B cell (primary cell): ENCODE results near the gene MMP3. TPM values are rescaled to one million over a fixed set of nuclear protein-coding genes. Genes with fewer than 3 reads are reported as not detected.

Experiments used
- ATAC-seq: fragments of 200-7000 bp; cut with Tn5 transposase; one replicate; pipeline ENCODE4 v1.10.0; 2021; ENCODE audit warnings: low read depth, mild to moderate bottlenecking, moderate number of reproducible peaks, moderate library complexity
- CTCF ChIA-PET: fragments of 350-600 bp; sonication (Branson Sonifier 250); formaldehyde crosslinking; loops from one replicate; lab custom pipeline; 2021; ENCODE audit warnings: antibody characterized with exemption, inconsistent platforms; lab: Charles Lee
- POLR2A ChIA-PET: fragments of 350-600 bp; sonication (Branson Sonifier 250); formaldehyde crosslinking; loops from one replicate; lab custom pipeline; 2021; ENCODE audit warnings: antibody characterized with exemption; lab: Charles Lee
- DNase-seq: peaks from one replicate; pipeline ENCODE4 v3.0.0; 2013
- H2AFZ ChIP-seq: 2 replicates; pipeline ENCODE4 v1.6.1; 2012; ENCODE audit warnings: mild to moderate bottlenecking, low read depth, low read length; ENCODE audit not compliant: insufficient read depth, poor library complexity, severe bottlenecking
- H3K27ac ChIP-seq, 2 donors: 1 replicate in 1 of 2; 2 replicates in 1 of 2; pipeline ENCODE4 v1.5.1; 2012 to 2013; ENCODE audit warnings: low read length in 2 of 2, mild to moderate bottlenecking in 2 of 2, moderate library complexity in 1 of 2
- H3K27me3 ChIP-seq, 4 experiments: fragments of 200-600 bp in 1 of 4; sonication (generic) in 1 of 4; replicated peaks in 1 of 4; 1 replicate in 2 of 4; 2 replicates in 2 of 4; pipeline versions ENCODE4 v1.6.1 to v1.7.0; 2013 to 2016; ENCODE audit warnings: low read length in 3 of 4, mild to moderate bottlenecking in 2 of 4, mixed read lengths in 1 of 4, moderate library complexity in 1 of 4; ENCODE audit not compliant: insufficient read depth in 4 of 4, control insufficient read depth in 3 of 4; ENCODE audit errors: control extremely low read depth in 1 of 4
- H3K36me3 ChIP-seq, 2 experiments: replicated peaks in 1 of 2; 1 replicate in 1 of 2; 2 replicates in 1 of 2; pipeline versions ENCODE4 v1.6.1 to v1.7.1; 2013; ENCODE audit warnings: low read length in 1 of 2; ENCODE audit not compliant: insufficient read depth in 2 of 2, control insufficient read depth in 1 of 2; ENCODE audit errors: control extremely low read depth in 1 of 2, extremely low read depth in 1 of 2
- H3K4me1 ChIP-seq, 2 donors: fragments of 200-600 bp in 1 of 2; sonication (generic) in 1 of 2; 1 replicate in 1 of 2; 2 replicates in 1 of 2; pipeline versions ENCODE4 v1.5.1 to v1.6.1; 2013 to 2017; ENCODE audit warnings: low read length in 2 of 2; ENCODE audit not compliant: control insufficient read depth in 2 of 2, insufficient read depth in 2 of 2
- H3K4me2 ChIP-seq: replicated peaks from 2 replicates; pipeline ENCODE3; 2012; ENCODE audit warnings: mild to moderate bottlenecking, low read depth, low read length; ENCODE audit not compliant: poor library complexity, severe bottlenecking
- H3K4me3 ChIP-seq, 5 experiments: fragments of 200-600 bp in 1 of 5; sonication (generic) in 1 of 5; 1 replicate in 3 of 5; 2 replicates in 2 of 5; pipeline versions ENCODE4 v1.5.1 to v1.7.0; 2011 to 2016; ENCODE audit warnings: low read length in 4 of 5, mild to moderate bottlenecking in 4 of 5, low read depth in 2 of 5, control low read depth in 1 of 5, moderate library complexity in 1 of 5; ENCODE audit not compliant: insufficient read depth in 1 of 5; ENCODE audit errors: control extremely low read depth in 1 of 5, extremely low read depth in 1 of 5
- H3K79me2 ChIP-seq: fragments of 200-600 bp; sonication (generic); one replicate; pipeline ENCODE4 v1.6.0; 2016; ENCODE audit warnings: low read length; ENCODE audit not compliant: control insufficient read depth, insufficient read depth
- H3K9ac ChIP-seq: fragments of 200-600 bp; sonication (generic); 2 replicates; pipeline ENCODE4 v1.6.1; 2017; ENCODE audit warnings: mild to moderate bottlenecking, low read length, moderate library complexity
- H3K9me3 ChIP-seq, 3 donors: one replicate each; pipeline versions ENCODE4 v1.6.1 to v1.7.1; 2013; ENCODE audit warnings: low read length in 2 of 3; ENCODE audit not compliant: control insufficient read depth in 2 of 3, insufficient read depth in 1 of 3; ENCODE audit errors: control extremely low read depth in 1 of 3
- H4K20me1 ChIP-seq: 2 replicates; pipeline ENCODE4 v1.6.0; 2012; ENCODE audit warnings: mild to moderate bottlenecking, low read length; ENCODE audit not compliant: insufficient read depth, control insufficient read depth, poor library complexity, severe bottlenecking
- H3K27ac Mint-ChIP-seq: one replicate; pipeline ENCODE4 v1.8.0; 2021; ENCODE audit warnings: mixed read lengths
- H3K27me3 Mint-ChIP-seq: one replicate; pipeline ENCODE4 v1.8.0; 2021; ENCODE audit warnings: mixed read lengths
- H3K4me1 Mint-ChIP-seq: one replicate; pipeline ENCODE4 v1.8.0; 2021; ENCODE audit warnings: mixed read lengths
- H3K4me3 Mint-ChIP-seq: one replicate; pipeline ENCODE4 v1.8.0; 2021; ENCODE audit warnings: mixed read lengths
- H3K9me3 Mint-ChIP-seq: one replicate; pipeline ENCODE4 v1.8.0; 2022; ENCODE audit warnings: mixed read lengths; ENCODE audit not compliant: insufficient read depth
- EZH2 ChIP-seq: IDR thresholded peaks from 2 replicates; pipeline ENCODE4 v1.6.1; 2012; ENCODE audit warnings: borderline replicate concordance, low read depth, mild to moderate bottlenecking, moderate library complexity, low read length; ENCODE audit not compliant: insufficient read depth, poor library complexity, severe bottlenecking
- WGBS: methylation state at CpG from one replicate; pipeline ENCODE4 v1.1.5; 2013; ENCODE audit warnings: missing lambda C conversion rate; ENCODE audit not compliant: insufficient coverage; 5-methylcytosine and 5-hydroxymethylcytosine counted together
- intact Hi-C: fragments of 100-400 bp; cut with micrococcal nuclease; formaldehyde crosslinking; loops from one replicate; pipeline ENCODE4 v1.10.0; 2022
- polyA plus RNA-seq: library from polyadenylated mRNA; depleted of rRNA; stranded (reverse); fragments of >200 nt; gene quantifications from 2 replicates; pipeline ENCODE4 v1.2.3, GENCODE V29; 2012
- total RNA-seq, 2 donors: library from RNA; stranded (reverse); fragments of 120-200 nt in 1 of 2; gene quantifications; 1 replicate in 1 of 2; 2 replicates in 1 of 2; pipeline versions ENCODE4 v1.2.3 to v1.2.4, GENCODE V29; 2013 to 2022
- TF ChIP-seq, protein P1 (sequence below): fragments of 200-600 bp; IDR thresholded peaks from one replicate; pipeline ENCODE4 v1.8.0; 2022; ENCODE audit warnings: antibody characterized with exemption, mild to moderate bottlenecking

MMP3 gene
- total and polyA plus RNA-seq, 2 donors (not counting 1 experiment from before 2014, with no cell fraction given) = not detected

DNA sequence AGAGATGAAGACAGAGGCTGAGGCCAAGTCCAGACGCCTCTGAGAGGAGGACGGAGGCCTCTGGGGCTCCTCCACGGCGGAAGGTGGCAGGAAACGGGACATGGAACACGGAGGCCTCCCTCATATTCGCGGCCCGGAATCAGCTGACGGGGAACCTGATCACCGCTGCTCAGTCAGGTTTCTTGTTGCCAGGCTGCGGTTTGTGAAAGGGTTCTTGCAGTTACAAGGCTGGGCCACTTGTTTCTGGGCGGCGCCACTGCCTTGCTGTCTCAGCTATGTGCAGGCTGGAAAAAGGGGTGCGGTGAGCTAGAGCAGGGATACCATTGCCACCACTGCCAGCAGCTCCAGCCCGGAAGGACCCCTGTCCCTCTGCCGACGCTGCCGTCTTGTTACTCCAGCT is 35.5 kb downstream of the MMP3 start:
- H4K20me1 ChIP-seq = no peaks in the 10 kb centered on the region
- DNase-seq (no peak), ATAC-seq (no peak)
- 61% methylated on average over 19 of the region's 19 CpGs for WGBS
- TF ChIP-seq, protein P1, sequence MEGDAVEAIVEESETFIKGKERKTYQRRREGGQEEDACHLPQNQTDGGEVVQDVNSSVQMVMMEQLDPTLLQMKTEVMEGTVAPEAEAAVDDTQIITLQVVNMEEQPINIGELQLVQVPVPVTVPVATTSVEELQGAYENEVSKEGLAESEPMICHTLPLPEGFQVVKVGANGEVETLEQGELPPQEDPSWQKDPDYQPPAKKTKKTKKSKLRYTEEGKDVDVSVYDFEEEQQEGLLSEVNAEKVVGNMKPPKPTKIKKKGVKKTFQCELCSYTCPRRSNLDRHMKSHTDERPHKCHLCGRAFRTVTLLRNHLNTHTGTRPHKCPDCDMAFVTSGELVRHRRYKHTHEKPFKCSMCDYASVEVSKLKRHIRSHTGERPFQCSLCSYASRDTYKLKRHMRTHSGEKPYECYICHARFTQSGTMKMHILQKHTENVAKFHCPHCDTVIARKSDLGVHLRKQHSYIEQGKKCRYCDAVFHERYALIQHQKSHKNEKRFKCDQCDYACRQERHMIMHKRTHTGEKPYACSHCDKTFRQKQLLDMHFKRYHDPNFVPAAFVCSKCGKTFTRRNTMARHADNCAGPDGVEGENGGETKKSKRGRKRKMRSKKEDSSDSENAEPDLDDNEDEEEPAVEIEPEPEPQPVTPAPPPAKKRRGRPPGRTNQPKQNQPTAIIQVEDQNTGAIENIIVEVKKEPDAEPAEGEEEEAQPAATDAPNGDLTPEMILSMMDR = no peak
- no peak for TF ChIP-seq EZH2
- no peaks in the 10 kb centered on the region for H3K36me3 ChIP-seq
- no peak overlapping the region for H3K4me3 ChIP-seq
- H2AFZ ChIP-seq = no peak overlapping the region
- H3K9me3 Mint-ChIP-seq = no peaks in the 10 kb centered on the region
- H3K4me1 Mint-ChIP-seq = no peaks in the 10 kb centered on the region
- peaks cover 30% of the 10 kb centered on the region for H3K27me3 Mint-ChIP-seq
- POLR2A ChIA-PET = no interaction called here
- H3K27ac ChIP-seq = no peak overlapping the region
- peaks cover 0 to 5% (median 0%) of the 10 kb centered on the region in 3 donors for H3K9me3 ChIP-seq
- H3K4me1 ChIP-seq = no peaks in the 10 kb centered on the region
- no peak overlapping the region for H3K4me3 Mint-ChIP-seq
- H3K79me2 ChIP-seq = no peaks in the 10 kb centered on the region
- H3K9ac ChIP-seq = no peak overlapping the region
- CTCF ChIA-PET = no interaction called here
- H3K27ac Mint-ChIP-seq = no peak overlapping the region
- no peak overlapping the region for H3K4me2 ChIP-seq
- intact Hi-C loops = no loop called here
- peaks cover 0 to 4% (median 0%) of the 10 kb centered on the region in 4 experiments for H3K27me3 ChIP-seq

DNA sequence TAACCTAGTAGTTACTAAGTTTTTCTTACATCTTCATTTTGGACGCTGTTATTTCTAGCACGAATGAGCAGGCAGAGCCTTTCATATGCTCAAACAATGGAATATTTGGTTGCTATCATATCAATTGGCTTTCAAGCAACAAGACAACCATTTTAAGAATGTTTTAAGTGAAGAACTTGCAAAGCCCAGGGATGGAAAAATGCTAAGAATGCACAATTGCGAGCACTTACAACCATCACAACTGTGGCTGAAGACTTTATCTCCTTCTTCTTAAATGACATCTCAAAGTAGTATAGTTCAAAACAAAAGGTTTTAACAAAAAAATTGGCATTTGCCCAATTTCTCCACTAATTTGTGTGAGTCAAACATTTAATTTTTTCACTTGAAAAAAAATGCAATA is 37.1 kb downstream of the MMP3 start:
- Histone ChIP-seq H3K4me2 (no peak overlapping the region), H3K27me3 (peaks cover 0 to 4% (median under 1%) of the 10 kb centered on the region in 4 experiments), H4K20me1 (no peaks in the 10 kb centered on the region), H3K36me3 (no peaks in the 10 kb centered on the region), H3K27ac (no peak overlapping the region), H3K79me2 (no peaks in the 10 kb centered on the region), H2AFZ (no peak overlapping the region), H3K4me1 (no peaks in the 10 kb centered on the region), H3K9me3 (peaks cover 0 to 5% (median 0%) of the 10 kb centered on the region in 3 donors), H3K9ac (no peak overlapping the region), H3K4me3 (no peak overlapping the region)
- H3K27ac Mint-ChIP-seq = no peak overlapping the region
- no peaks in the 10 kb centered on the region for H3K9me3 Mint-ChIP-seq
- ChIA-PET POLR2A (no interaction called here), CTCF (no interaction called here)
- no peak for DNase-seq
- H3K4me3 Mint-ChIP-seq = no peak overlapping the region
- TF ChIP-seq, protein P1 = no peak
- no peak for TF ChIP-seq EZH2
- intact Hi-C loops = no loop called here
- H3K27me3 Mint-ChIP-seq = peaks cover 30% of the 10 kb centered on the region
- no peak for ATAC-seq
- no CpG with 5 or more reads among the region's 3 CpGs for WGBS
- no peaks in the 10 kb centered on the region for H3K4me1 Mint-ChIP-seq
